Right lobe of liver (tissue), 6 donors: ENCODE results near the gene GNG12. TPM values are rescaled to one million over a fixed set of nuclear protein-coding genes. Genes with fewer than 3 reads are reported as not detected.

Experiments used
- ATAC-seq, 4 donors: fragments of 200-7000 bp; cut with Tn5 transposase; one replicate each; pipeline ENCODE4 v1.9.1; 2020; ENCODE audit warnings: mild to moderate bottlenecking in 4 of 4, moderate library complexity in 4 of 4
- DNase-seq, 3 donors: peaks; one replicate each; pipeline ENCODE4 v3.0.0-alpha.2; 2020
- H3K27ac ChIP-seq, 3 donors: fragments of 200-600 bp; one replicate each; pipeline ENCODE4 v1.8.0; 2022
- H3K27me3 ChIP-seq, 2 donors: fragments of 200-600 bp; one replicate each; pipeline ENCODE4 v1.8.0; 2022
- H3K36me3 ChIP-seq, 4 donors: fragments of 200-600 bp; sonication (generic) in 1 of 4; one replicate each; pipeline versions ENCODE4 v1.5.1 to v1.8.0; 2017 to 2022; ENCODE audit warnings: control low read depth in 1 of 4
- H3K4me1 ChIP-seq, 4 donors: fragments of 200-600 bp; sonication (generic) in 1 of 4; one replicate each; pipeline versions ENCODE4 v1.5.1 to v1.8.0; 2017 to 2022; ENCODE audit warnings: control low read depth in 1 of 4
- H3K4me3 ChIP-seq, 3 donors: fragments of 200-600 bp; one replicate each; pipeline ENCODE4 v1.8.0; 2022
- H3K9me3 ChIP-seq, 4 donors: fragments of 200-600 bp; sonication (generic) in 1 of 4; one replicate each; pipeline versions ENCODE4 v1.5.1 to v1.8.0; 2017 to 2022; ENCODE audit warnings: control low read depth in 1 of 4
- CTCF ChIP-seq, 4 donors: fragments of 200-600 bp in 3 of 4; fragments of 450-650 bp in 1 of 4; IDR thresholded peaks; one replicate each; pipeline versions ENCODE4 v1.5.1 to v1.8.0; 2016 to 2022; ENCODE audit warnings: antibody characterized with exemption in 4 of 4, mild to moderate bottlenecking in 2 of 4
- POLR2A ChIP-seq: fragments of 450-650 bp; IDR thresholded peaks from one replicate; pipeline ENCODE4 v1.6.1; 2017; ENCODE audit warnings: antibody characterized with exemption, mild to moderate bottlenecking
- WGBS: methylation state at CpG from one replicate; pipeline ENCODE4 v1.1.6; 2018; ENCODE audit warnings: low coverage, low lambda C conversion rate; ENCODE audit not compliant: insufficient coverage; ENCODE audit errors: missing lambda C conversion rate; 5-methylcytosine and 5-hydroxymethylcytosine counted together
- intact Hi-C, 2 donors: fragments of 100-400 bp; cut with DNase I; formaldehyde crosslinking; loops; one replicate each; pipeline versions ENCODE4 v1.11.2 to v1.14.1; 2022
- total RNA-seq, 6 experiments: library from RNA; depleted of rRNA in 2 of 6; stranded (reverse); fragments of >200 nt in 2 of 6; fragmentation: NEBNext Ultra II Directional in 3 of 6; extraction: Animal tissue kit (Norgen Biotek cat#: 25700) in 3 of 6; gene quantifications; one replicate each; pipeline versions ENCODE4 v1.1.0 to v1.2.4, GENCODE V29; 2016 to 2023
- donor health status: DM: no; HTN: yes; CAD: no.
- donor health status: DM: no; HTN: no; CAD: no.
- donor health status: DM: no; HTN: no; CAD: no.
- donor health status: DM: no; HTN: yes; CAD: no.
- donor health status: DM: no; HTN: yes; CAD: no.

The GNG12 gene
- total RNA-seq, 6 experiments from 2014 or later: 18.8 to 52.7 (median 33.9) TPM

DNA sequence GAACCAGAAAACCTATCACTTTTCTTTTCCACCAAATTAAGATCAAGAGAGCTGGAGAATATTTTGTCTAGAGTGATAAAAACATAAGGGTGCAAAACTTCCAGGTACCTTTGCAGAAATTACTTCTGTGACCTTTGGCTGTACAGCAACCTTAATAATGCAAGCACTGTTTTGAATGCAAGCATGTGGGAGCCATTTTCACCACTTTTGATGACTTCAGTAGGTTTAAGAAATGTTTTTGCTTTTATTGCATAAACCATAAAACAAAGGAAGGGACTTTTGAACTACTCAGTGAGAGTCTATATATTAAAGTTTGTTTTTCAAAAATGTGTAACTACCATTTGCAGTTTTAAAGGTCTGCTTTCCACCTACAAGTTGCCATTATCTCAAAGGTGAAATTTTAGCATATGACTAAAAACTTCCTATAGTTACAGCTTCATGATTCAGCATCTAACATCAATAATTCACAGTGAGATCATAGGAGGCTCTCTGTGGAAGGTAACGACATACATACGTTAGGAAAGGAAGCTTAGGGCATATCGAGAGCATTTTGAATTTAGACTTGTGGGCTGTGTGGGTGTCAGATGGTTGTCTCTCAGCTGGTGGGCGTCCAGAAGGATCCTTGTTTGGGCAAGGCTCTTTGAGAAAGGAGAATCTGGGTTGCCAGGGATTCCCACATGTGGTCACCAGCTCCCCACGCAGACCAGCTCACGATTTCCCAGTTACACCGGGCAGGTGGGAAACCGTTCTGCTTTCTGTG, 149.3 kb downstream of the GNG12 start:
- no peak for DNase-seq
- intact Hi-C loops: no loop called here

GRCh38 chr1:67683316-67683715, 150.0 kb downstream of the GNG12 start:
- no peak for ATAC-seq
- Histone ChIP-seq H3K9me3 (no peaks in the 10 kb centered on the region), H3K4me1 (peaks cover 0 to 28% (median 7%) of the 10 kb centered on the region in 4 donors), H3K36me3 (peaks cover 0 to 10% (median 5%) of the 10 kb centered on the region in 4 donors), H3K27ac (peak overlapping the region in 2 of 3 donors; percentile 16 to 77), H3K4me3 (no peak overlapping the region), H3K27me3 (no peaks in the 10 kb centered on the region)
- TF ChIP-seq CTCF (IDR thresholded peaks at IDR 0.05) (no peak), POLR2A (no peak)
- intact Hi-C loops: no loop called here
- WGBS: 7% methylated on average over 3 of the region's 3 CpGs
- DNase-seq: no peak

More for the DNA sequence above, 149.3 kb downstream of the GNG12 start:
- Histone ChIP-seq H3K4me1 (peaks cover 0 to 28% (median 7%) of the 10 kb centered on the region in 4 donors), H3K4me3 (peak overlapping the region; percentile 37 to 80 (median 69)), H3K27ac (peak overlapping the region; percentile 34 to 77 (median 56)), H3K36me3 (peaks cover 0 to 16% (median 5%) of the 10 kb centered on the region in 4 donors), H3K27me3 (no peaks in the 10 kb centered on the region), H3K9me3 (no peaks in the 10 kb centered on the region)
- 8% methylated on average over 8 of the region's 8 CpGs for WGBS
- no peak for ATAC-seq
- TF ChIP-seq POLR2A: no peak
- no peak for TF ChIP-seq CTCF (IDR thresholded peaks at IDR 0.05)

- DNase-seq (no peak), ATAC-seq (no peak)
- Histone ChIP-seq H3K4me3 (no peak overlapping the region), H3K27ac (no peak overlapping the region), H3K4me1 (peaks cover 0 to 25% (median 7%) of the 10 kb centered on the region in 4 donors), H3K27me3 (no peaks in the 10 kb centered on the region), H3K36me3 (peaks cover 0 to 4% (median 2%) of the 10 kb centered on the region in 4 donors), H3K9me3 (no peaks in the 10 kb centered on the region)
- WGBS: 55% methylated on average over 3 of the region's 3 CpGs
- no peak for TF ChIP-seq POLR2A
- TF ChIP-seq CTCF (IDR thresholded peaks at IDR 0.05): no peak
- intact Hi-C loops: no loop called here
Observed at GRCh38 chr1:67682659-67683197, 150.5 kb downstream of the GNG12 start.

GRCh38 chr1:67680486-67680885, 152.8 kb downstream of the GNG12 start:
- intact Hi-C loops: no loop called here
- no peak for TF ChIP-seq POLR2A
- TF ChIP-seq CTCF (IDR thresholded peaks at IDR 0.05): no peak
- Histone ChIP-seq H3K27me3 (no peaks in the 10 kb centered on the region), H3K4me3 (no peak overlapping the region), H3K4me1 (peaks cover 0 to 15% (median 4%) of the 10 kb centered on the region in 4 donors), H3K27ac (no peak overlapping the region), H3K36me3 (no peaks in the 10 kb centered on the region), H3K9me3 (no peaks in the 10 kb centered on the region)
- DNase-seq (no peak), ATAC-seq (no peak)
- WGBS: 94% methylated on average over 2 of the region's 2 CpGs
